Osteocyte (in vitro differentiated cells): ENCODE measurements around the gene FYB1. TPM values are rescaled to one million over a fixed set of nuclear protein-coding genes. Genes with fewer than 3 reads are reported as not detected.
A peak's percentile ranks its signal among the peaks of the same experiment; 100 is the strongest.

Experiments
- DNase-seq: peaks from one replicate; pipeline ENCODE4 v3.0.0; 2021; ENCODE audit warnings: mixed read lengths; ENCODE audit not compliant: unreplicated experiment; ENCODE audit errors: extremely low spot score
- H3K27ac Mint-ChIP-seq: one replicate; pipeline ENCODE4 v1.8.0; 2021; ENCODE audit warnings: mild to moderate bottlenecking, mixed read lengths; ENCODE audit not compliant: unreplicated experiment
- H3K27me3 Mint-ChIP-seq: one replicate; pipeline ENCODE4 v1.8.0; 2021; ENCODE audit warnings: mixed read lengths; ENCODE audit not compliant: unreplicated experiment
- H3K36me3 Mint-ChIP-seq: one replicate; pipeline ENCODE4 v1.8.0; 2021; ENCODE audit warnings: mixed read lengths; ENCODE audit not compliant: unreplicated experiment
- H3K4me1 Mint-ChIP-seq: one replicate; pipeline ENCODE4 v1.8.0; 2021; ENCODE audit warnings: mixed read lengths; ENCODE audit not compliant: unreplicated experiment
- H3K4me3 Mint-ChIP-seq: one replicate; pipeline ENCODE4 v1.8.0; 2021; ENCODE audit warnings: mild to moderate bottlenecking, moderate library complexity, mixed read lengths; ENCODE audit not compliant: unreplicated experiment
- H3K9me3 Mint-ChIP-seq: one replicate; pipeline ENCODE4 v1.8.0; 2021; ENCODE audit warnings: mixed read lengths; ENCODE audit not compliant: unreplicated experiment
- CTCF ChIP-seq: fragments of 200-600 bp; sonication (generic); IDR thresholded peaks from 2 replicates; pipeline ENCODE4 v1.5.0; 2021; ENCODE audit warnings: antibody characterized with exemption, mild to moderate bottlenecking, moderate library complexity
- total RNA-seq: library from RNA; stranded (reverse); gene quantifications from 2 replicates; pipeline ENCODE4 v1.2.1, GENCODE V29; 2021

Gene FYB1
- total RNA-seq, 1 donor from 2014 or later, result not detected

GRCh38 chr5:39074017-39074814 is 145.1 kb downstream of the FYB1 start, which contains the start of gene RICTOR:
Gene RICTOR (minus strand): TSS chr5:39074399. CDS start chr5:39074377, 22 bp downstream.
- peaks cover 41% of the 10 kb centered on the region for H3K4me1 Mint-ChIP-seq
- no peak for TF ChIP-seq CTCF
- peak within 1 kb of the TSS; percentile 96 for H3K27ac Mint-ChIP-seq
- DNase-seq, result peak; percentile 96
- peak within 1 kb of the TSS; percentile 95 for H3K4me3 Mint-ChIP-seq
- peaks cover 2% of the 10 kb centered on the region for H3K36me3 Mint-ChIP-seq
- H3K27me3 Mint-ChIP-seq, result no peaks in the 10 kb centered on the region
- no peaks in the 10 kb centered on the region for H3K9me3 Mint-ChIP-seq

- Mint-ChIP-seq H3K4me3 (peak overlapping the region; percentile 87), H3K4me1 (peaks cover 41% of the 10 kb centered on the region), H3K27ac (peak overlapping the region; percentile 91), H3K27me3 (no peaks in the 10 kb centered on the region), H3K9me3 (no peaks in the 10 kb centered on the region), H3K36me3 (peaks cover 2% of the 10 kb centered on the region)
- no peak for TF ChIP-seq CTCF
- DNase-seq, result no peak
These were observed 145.7 kb downstream of the FYB1 start for GRCh38 chr5:39073767-39074016.

- TF ChIP-seq CTCF, result no peak
- H3K36me3 Mint-ChIP-seq, result peaks cover 5% of the 10 kb centered on the region
- no peaks in the 10 kb centered on the region for H3K9me3 Mint-ChIP-seq
- H3K4me3 Mint-ChIP-seq, result peak overlapping the region; percentile 87
- peaks cover 41% of the 10 kb centered on the region for H3K4me1 Mint-ChIP-seq
- DNase-seq, result no peak
- H3K27me3 Mint-ChIP-seq, result no peaks in the 10 kb centered on the region
- H3K27ac Mint-ChIP-seq, result peak overlapping the region; percentile 91
These were observed 146.2 kb downstream of the FYB1 start for GRCh38 chr5:39072925-39073766.

- Mint-ChIP-seq H3K27ac (no peak overlapping the region), H3K4me1 (peaks cover 36% of the 10 kb centered on the region), H3K27me3 (no peaks in the 10 kb centered on the region), H3K36me3 (peaks cover 20% of the 10 kb centered on the region), H3K9me3 (peaks cover 13% of the 10 kb centered on the region), H3K4me3 (no peak overlapping the region)
- no peak for DNase-seq
- no peak for TF ChIP-seq CTCF
These were observed 151.3 kb downstream of the FYB1 start for GRCh38 chr5:39068099-39068498.

- Mint-ChIP-seq H3K4me3 (no peak overlapping the region), H3K4me1 (peaks cover 24% of the 10 kb centered on the region), H3K27ac (no peak overlapping the region), H3K36me3 (peaks cover 19% of the 10 kb centered on the region), H3K27me3 (no peaks in the 10 kb centered on the region), H3K9me3 (peaks cover 13% of the 10 kb centered on the region)
- no peak for TF ChIP-seq CTCF
- DNase-seq, result no peak
These were observed 154.9 kb downstream of the FYB1 start for GRCh38 chr5:39064450-39064849.
